ENCODE measurements around the gene VPS8. TPM values are rescaled to one million over a fixed set of nuclear protein-coding genes. Genes with fewer than 3 reads are reported as not detected.

Gene VPS8
- total RNA-seq, 1 experiment from 2014 or later = 39.7 TPM

DNA sequence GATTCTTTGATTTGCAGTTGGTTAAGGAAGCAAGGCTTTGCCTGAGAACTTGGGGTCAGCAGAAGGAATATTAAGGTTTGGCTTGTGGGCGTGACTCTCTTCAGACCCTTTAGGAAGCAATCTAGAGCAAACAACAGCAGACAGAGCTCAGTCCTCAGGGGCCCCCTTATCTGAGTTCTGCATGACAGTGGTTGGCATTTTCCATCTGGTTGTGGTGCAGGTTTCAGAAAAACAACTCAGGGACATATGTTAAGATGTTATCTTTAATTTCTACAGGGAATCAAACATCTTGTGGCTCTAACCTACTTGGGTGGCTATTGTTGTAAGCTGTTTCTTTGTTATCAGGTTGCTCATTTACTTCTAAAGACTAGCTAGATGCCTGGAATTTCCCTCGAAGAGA lies 141.4 kb downstream of the VPS8 start:
- H3K4me2 ChIP-seq (ENCODE audit: insufficient read depth, insufficient read length, low read length) = no peak overlapping the region
- no peak overlapping the region for H2AK5ac ChIP-seq (ENCODE audit: insufficient read length, low read length)
- H3K23ac ChIP-seq (ENCODE audit: insufficient read length, low read depth, low read length) = no peak overlapping the region
- no peak overlapping the region for H3K14ac ChIP-seq (ENCODE audit: insufficient read depth, low read length)
- H3K27me3 Mint-ChIP-seq (ENCODE audit: low read depth) = no peaks in the 10 kb centered on the region
- no peak overlapping the region for H2AFZ ChIP-seq (ENCODE audit: low read length)
- H3K4me1 ChIP-seq (ENCODE audit: insufficient read depth, low read length) = peaks cover 2% of the 10 kb centered on the region; the same call in 1 of the 2 replicates
- no peak overlapping the region for H2BK12ac ChIP-seq (ENCODE audit: insufficient read length, low read depth, low read length)
- peaks cover 28 to 29% of the 10 kb centered on the region in 2 experiments for H3K4me1 Mint-ChIP-seq
- H3K9me3 ChIP-seq (ENCODE audit: control insufficient read depth, low read depth, low read length) = no peaks in the 10 kb centered on the region
- H3K9me3 Mint-ChIP-seq = no peaks in the 10 kb centered on the region
- no peak for TF ChIP-seq CTCF (conservative IDR thresholded peaks at IDR 0.05)
- H3K4me3 Mint-ChIP-seq = peak overlapping the region in 1 of 2 experiments; percentile 20; a peak in 1 of 5 replicates
- H4K20me1 ChIP-seq (ENCODE audit: control insufficient read depth, insufficient read depth, insufficient read length) = no peaks in the 10 kb centered on the region
- H3K36me3 Mint-ChIP-seq (ENCODE audit: insufficient read depth in 1 of 3, low read depth in 3 of 3) = peaks cover 5 to 20% (median 12%) of the 10 kb centered on the region in 3 experiments; a peak in 6 of 7 replicates
- no peak overlapping the region for H2BK120ac ChIP-seq (ENCODE audit: low read depth, low read length, poor library complexity, severe bottlenecking)
- no CpG with 5 or more reads among the region's 2 CpGs for WGBS (ENCODE audit: extremely low coverage, insufficient read length, low lambda C conversion rate)
- no peak overlapping the region for H3K4ac ChIP-seq (ENCODE audit: low read depth, low read length)
- no peak overlapping the region for H3T11ph ChIP-seq (ENCODE audit: low read length)
- no peak overlapping the region for H4K91ac ChIP-seq (ENCODE audit: insufficient read length, low read depth, low read length)
- no peak overlapping the region for H3K18ac ChIP-seq (ENCODE audit: insufficient read length, low read depth, low read length)
- H3K27ac ChIP-seq (ENCODE audit: insufficient read length, low read depth, low read length) = no peak overlapping the region
- no peak overlapping the region for H4K8ac ChIP-seq (replicated peaks; ENCODE audit: insufficient read length, low read depth, low read length)
- no peak overlapping the region for H3K9ac ChIP-seq (ENCODE audit: extremely low read depth, insufficient read length, low read length)
- no peak overlapping the region for H4K5ac ChIP-seq (ENCODE audit: insufficient read length, low read depth, low read length)
- H2BK20ac ChIP-seq (ENCODE audit: low read depth, low read length, poor library complexity, severe bottlenecking) = no peak overlapping the region
- no peaks in the 10 kb centered on the region for H3K23me2 ChIP-seq (ENCODE audit: insufficient read length, low read depth, low read length, poor library complexity, severe bottlenecking)
- no peaks in the 10 kb centered on the region for H3K79me1 ChIP-seq (ENCODE audit: insufficient read depth, low read depth, low read length, poor library complexity, severe bottlenecking)
- no peak overlapping the region for H3K56ac ChIP-seq (ENCODE audit: insufficient read length, low read depth, low read length)
- peak overlapping the region in 2 of 3 experiments; percentile 64 to 70; a peak in 5 of 7 replicates for H3K27ac Mint-ChIP-seq
- no peak overlapping the region for H2BK15ac ChIP-seq (ENCODE audit: low read depth, low read length)
- no peak for DNase-seq
- H3K27me3 ChIP-seq (ENCODE audit: insufficient read depth, low read length) = no peaks in the 10 kb centered on the region
- no peaks in the 10 kb centered on the region for H3K79me2 ChIP-seq (ENCODE audit: insufficient read depth, low read length)
- no peak overlapping the region for H2BK5ac ChIP-seq (ENCODE audit: insufficient read length, low read length)
